CD14-positive monocyte (primary cell): ENCODE results near the gene SPTBN1. TPM values are rescaled to one million over a fixed set of nuclear protein-coding genes. Genes with fewer than 3 reads are reported as not detected.

Source experiments
- DNase-seq, 3 donors: peaks; one replicate each; pipeline ENCODE4 v3.0.0-alpha.2; 2011 to 2022
- H2AFZ ChIP-seq: 2 replicates; pipeline ENCODE4 v1.6.0; 2012; ENCODE audit warnings: mild to moderate bottlenecking, low read depth, low read length, inconsistent platforms; ENCODE audit not compliant: insufficient read depth, poor library complexity, severe bottlenecking
- H3K27ac ChIP-seq, 2 donors: 1 replicate in 1 of 2; 2 replicates in 1 of 2; pipeline ENCODE4 v1.5.1; 2012 to 2013; ENCODE audit warnings: low read length in 2 of 2, control low read depth in 1 of 2, inconsistent platforms in 1 of 2, low read depth in 1 of 2, mild to moderate bottlenecking in 1 of 2
- H3K27me3 ChIP-seq, 2 donors: one replicate each; pipeline versions ENCODE4 v1.6.0 to v1.6.1; 2011 to 2013; ENCODE audit warnings: low read length in 2 of 2; ENCODE audit not compliant: control insufficient read depth in 2 of 2, insufficient read depth in 2 of 2
- H3K36me3 ChIP-seq, 2 donors: replicated peaks in 1 of 2; 1 replicate in 1 of 2; 2 replicates in 1 of 2; pipeline versions ENCODE4 v1.5.1 to v1.6.1; 2012 to 2013; ENCODE audit warnings: low read length in 2 of 2, control low read depth in 1 of 2, inconsistent platforms in 1 of 2, mild to moderate bottlenecking in 1 of 2; ENCODE audit not compliant: insufficient read depth in 2 of 2, control insufficient read depth in 1 of 2
- H3K4me1 ChIP-seq, 2 donors: 1 replicate in 1 of 2; 2 replicates in 1 of 2; pipeline versions ENCODE4 v1.5.1 to v1.6.1; 2012 to 2013; ENCODE audit warnings: low read length in 2 of 2, control low read depth in 1 of 2, inconsistent platforms in 1 of 2, mild to moderate bottlenecking in 1 of 2, moderate library complexity in 1 of 2; ENCODE audit not compliant: insufficient read depth in 2 of 2, control insufficient read depth in 1 of 2
- H3K4me2 ChIP-seq: replicated peaks from 2 replicates; pipeline ENCODE3; 2012; ENCODE audit warnings: low read length, moderate library complexity, mild to moderate bottlenecking; ENCODE audit not compliant: poor library complexity, severe bottlenecking; ENCODE audit errors: extremely low read depth
- H3K4me3 ChIP-seq, 3 experiments: fragments of 200-600 bp in 1 of 3; sonication (generic) in 1 of 3; replicated peaks in 1 of 3; 1 replicate in 2 of 3; 2 replicates in 1 of 3; pipeline ENCODE4 v1.5.1; 2011 to 2013; ENCODE audit warnings: low read length in 3 of 3, mild to moderate bottlenecking in 3 of 3, control low read depth in 2 of 3, low read depth in 2 of 3, inconsistent platforms in 1 of 3, moderate library complexity in 1 of 3
- H3K79me2 ChIP-seq: 2 replicates; pipeline ENCODE4 v1.6.0; 2012; ENCODE audit warnings: mild to moderate bottlenecking, control low read depth, inconsistent platforms, low read length, moderate library complexity; ENCODE audit not compliant: insufficient read depth
- H3K9ac ChIP-seq: 2 replicates; pipeline ENCODE4 v1.6.0; 2017; ENCODE audit warnings: low read length, mild to moderate bottlenecking; ENCODE audit not compliant: insufficient read depth, poor library complexity, severe bottlenecking
- H3K9me3 ChIP-seq, 2 donors: replicated peaks in 1 of 2; 1 replicate in 1 of 2; 2 replicates in 1 of 2; pipeline versions ENCODE4 v1.5.1 to v1.6.1; 2012 to 2013; ENCODE audit warnings: low read length in 2 of 2, control low read depth in 1 of 2; ENCODE audit not compliant: control insufficient read depth in 1 of 2, insufficient read depth in 1 of 2
- H4K20me1 ChIP-seq: 2 replicates; pipeline ENCODE4 v1.6.0; 2012; ENCODE audit warnings: mild to moderate bottlenecking, low read length, control low read depth, moderate library complexity; ENCODE audit not compliant: insufficient read depth
- H3K27ac Mint-ChIP-seq, 7 donors: one replicate each; pipeline ENCODE4 v1.8.0; 2020; ENCODE audit warnings: mild to moderate bottlenecking in 7 of 7, mixed read lengths in 7 of 7, moderate library complexity in 6 of 7, inconsistent platforms in 2 of 7
- H3K27me3 Mint-ChIP-seq, 3 donors: one replicate each; pipeline ENCODE4 v1.8.0; 2021 to 2022; ENCODE audit warnings: low read depth in 3 of 3, mild to moderate bottlenecking in 3 of 3, mixed read lengths in 3 of 3, moderate library complexity in 3 of 3, inconsistent platforms in 1 of 3
- H3K36me3 Mint-ChIP-seq, 2 donors: one replicate each; pipeline ENCODE4 v1.8.0; 2020; ENCODE audit warnings: mixed read lengths in 2 of 2, inconsistent platforms in 1 of 2, mild to moderate bottlenecking in 1 of 2
- H3K4me1 Mint-ChIP-seq: one replicate; pipeline ENCODE4 v1.8.0; 2020; ENCODE audit warnings: mild to moderate bottlenecking, mixed read lengths
- H3K4me3 Mint-ChIP-seq, 2 donors: one replicate each; pipeline ENCODE4 v1.8.0; 2020; ENCODE audit warnings: mild to moderate bottlenecking in 2 of 2, mixed read lengths in 2 of 2, moderate library complexity in 1 of 2
- H3K9me3 Mint-ChIP-seq, 7 donors: one replicate each; pipeline ENCODE4 v1.8.0; 2020 to 2022; ENCODE audit warnings: mixed read lengths in 7 of 7, mild to moderate bottlenecking in 6 of 7, moderate library complexity in 6 of 7, inconsistent platforms in 2 of 7
- CTCF ChIP-seq: fragments of 200-600 bp; IDR thresholded peaks from one replicate; pipeline ENCODE4 v1.8.0; 2022; ENCODE audit warnings: antibody characterized with exemption, mild to moderate bottlenecking
- WGBS: methylation state at CpG from one replicate; pipeline ENCODE4 v1.1.5; 2013; ENCODE audit warnings: missing lambda C conversion rate; ENCODE audit not compliant: insufficient coverage; 5-methylcytosine and 5-hydroxymethylcytosine counted together
- intact Hi-C, 2 donors: fragments of 100-400 bp; cut with micrococcal nuclease; formaldehyde crosslinking; loops; one replicate each; pipeline versions ENCODE4 v1.15.0 to v1.15.1; 2023
- polyA plus RNA-seq, 3 donors: library from polyadenylated mRNA; depleted of rRNA in 1 of 3; unstranded in 2 of 3; stranded (reverse) in 1 of 3; fragments of 300-500 nt in 2 of 3; fragments of >200 nt in 1 of 3; fragmentation: Illumina TruSeq in 2 of 3; gene quantifications; 1 replicate in 2 of 3; 2 replicates in 1 of 3; pipeline ENCODE4 v1.2.3, GENCODE V29; 2012 to 2021

The SPTBN1 gene
- polyA plus RNA-seq, 3 donors, result 0.79 to 2.8 (median 1.7) TPM

- Histone ChIP-seq H4K20me1 (no peaks in the 10 kb centered on the region), H3K4me2 (no peak overlapping the region), H3K79me2 (no peaks in the 10 kb centered on the region), H3K27me3 (no peaks in the 10 kb centered on the region), H3K36me3 (peaks cover 70 to 98% of the 10 kb centered on the region in 2 donors), H3K4me3 (no peak overlapping the region), H3K4me1 (no peaks in the 10 kb centered on the region), H3K27ac (no peak overlapping the region), H2AFZ (no peak overlapping the region), H3K9ac (no peak overlapping the region), H3K9me3 (no peaks in the 10 kb centered on the region)
- intact Hi-C loops, result no loop called here
- peak; percentile 78 for TF ChIP-seq CTCF
- Mint-ChIP-seq H3K27me3 (no peaks in the 10 kb centered on the region), H3K36me3 (peaks cover 85 to 95% of the 10 kb centered on the region in 2 donors), H3K4me3 (no peak overlapping the region), H3K4me1 (no peaks in the 10 kb centered on the region), H3K27ac (peak overlapping the region in 3 of 7 donors; percentile 54 to 66 (median 65)), H3K9me3 (no peaks in the 10 kb centered on the region)
- peak; percentile 27 to 44 (median 40) for DNase-seq
- WGBS, result 88% methylated on average over 12 of the region's 12 CpGs
Measured at GRCh38 chr2:54657664-54658083, 201.5 kb downstream of the SPTBN1 start.

- WGBS, result no CpG with 5 or more reads among the region's 1 CpG
- H3K36me3 Mint-ChIP-seq, result peaks cover 82 to 94% of the 10 kb centered on the region in 2 donors
Measured at GRCh38 chr2:54658564-54659071, 202.5 kb downstream of the SPTBN1 start.

More at GRCh38 chr2:54658564-54659071, 202.5 kb downstream of the SPTBN1 start:
- intact Hi-C loops, result no loop called here
- Histone ChIP-seq H3K4me1 (no peaks in the 10 kb centered on the region), H4K20me1 (no peaks in the 10 kb centered on the region), H3K36me3 (peaks cover 63 to 98% of the 10 kb centered on the region in 2 donors), H3K9ac (no peak overlapping the region), H3K79me2 (no peaks in the 10 kb centered on the region), H3K4me3 (no peak overlapping the region), H3K27ac (no peak overlapping the region), H3K4me2 (no peak overlapping the region), H3K27me3 (no peaks in the 10 kb centered on the region), H2AFZ (no peak overlapping the region), H3K9me3 (no peaks in the 10 kb centered on the region)
- no peak overlapping the region for H3K27ac Mint-ChIP-seq
- DNase-seq, result no peak
- no peaks in the 10 kb centered on the region for H3K27me3 Mint-ChIP-seq
- no peaks in the 10 kb centered on the region for H3K9me3 Mint-ChIP-seq
- no peaks in the 10 kb centered on the region for H3K4me1 Mint-ChIP-seq
- no peak overlapping the region for H3K4me3 Mint-ChIP-seq
- no peak for TF ChIP-seq CTCF
